ENCODE data around the gene LVRN. TPM values are rescaled to one million over a fixed set of nuclear protein-coding genes. Genes with fewer than 3 reads are reported as not detected.

LVRN gene
- total RNA-seq, 1 experiment from 2014 or later = 1.9 TPM

DNA sequence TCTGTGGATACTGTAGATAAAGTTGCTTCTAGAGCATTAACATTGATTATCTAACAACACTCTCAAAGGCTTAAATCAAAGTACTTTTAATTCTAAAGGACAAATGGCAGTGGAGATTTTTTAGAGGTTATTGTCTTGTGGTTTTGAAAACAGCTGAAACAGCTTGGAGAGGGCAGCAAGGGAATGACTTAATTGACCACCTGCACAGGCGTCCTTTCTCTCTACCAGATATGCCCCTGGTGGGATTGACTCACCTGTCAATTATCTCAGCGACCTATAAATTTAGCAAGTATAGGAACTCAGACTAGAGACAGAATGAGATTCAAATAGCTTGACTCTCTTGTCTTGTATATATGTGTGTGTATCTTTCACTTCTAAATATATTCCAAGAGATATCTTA, 83.5 kb downstream of the LVRN start:
- 0 out of 4 replicates have a peak overlapping the region, but pooled peaks of 1 of the 2 experiments have one; percentile 2 for H3K4me3 ChIP-seq (replicated peaks in 1 of 2; ENCODE audit: low read depth in 1 of 2, low read length in 2 of 2)
- POLR2A ChIA-PET = no interaction called here
- no peak overlapping the region for H2AFZ ChIP-seq (ENCODE audit: low read depth, low read length, poor library complexity, severe bottlenecking)
- RAD21 ChIA-PET (ENCODE audit: low non-redundant PET in 1 of 2, low total read pairs in 2 of 2, uncharacterized antibody in 2 of 2, unreplicated experiment in 2 of 2) = no interaction called here
- H3K9me3 ChIP-seq (ENCODE audit: control insufficient read depth in 1 of 2, insufficient read depth in 1 of 2, low read depth in 1 of 2, low read length in 2 of 2) = no peaks in the 10 kb centered on the region
- CTCF ChIA-PET = interaction anchor here (0.7 kb wide), 1 partner anchor 13 kb away, joined by 3 read pairs; no protein-coding TSS in a partner anchor
- H3K27ac ChIP-seq (ENCODE audit: low read depth, low read length) = peak overlapping the region; percentile 36; the same call in 1 of the 2 replicates
- TF ChIP-seq SRF (IDR thresholded peaks at IDR 0.05; ENCODE audit: low read depth) = 0 out of 2 replicates have a peak, but pooled peaks have one; percentile 5
- no peak for TF ChIP-seq SIN3A (IDR thresholded peaks at IDR 0.05; ENCODE audit: low read depth)
- H3K79me2 ChIP-seq (ENCODE audit: insufficient read depth, low read length) = no peaks in the 10 kb centered on the region
- ATAC-seq (peak; percentile 71), DNase-seq (ENCODE audit: low read depth, low spot score) (no peak)
- no peaks in the 10 kb centered on the region for H3K9me2 ChIP-seq (ENCODE audit: insufficient read depth)
- no peaks in the 10 kb centered on the region for H4K20me1 ChIP-seq (ENCODE audit: insufficient read depth)
- peak overlapping the region; percentile 0; the same call in 1 of the 2 replicates for H3K9ac ChIP-seq (ENCODE audit: low read length)
- H3K36me3 ChIP-seq (ENCODE audit: control insufficient read depth in 1 of 2, insufficient read depth in 2 of 2, low read length in 2 of 2) = no peaks in the 10 kb centered on the region
- peaks cover 24 to 50% of the 10 kb centered on the region in 2 experiments for H3K4me1 ChIP-seq (ENCODE audit: control insufficient read depth in 1 of 2, insufficient read depth in 2 of 2, low read length in 2 of 2)
- BruUV-seq (replicated peaks) = TSS peak; percentile 94
- H3K27me3 ChIP-seq (ENCODE audit: insufficient read depth, low read length) = no peaks in the 10 kb centered on the region
- intact Hi-C loops (cut with micrococcal nuclease) = loop anchor here (5.0 kb wide), 1 partner anchor 279 kb away; no protein-coding TSS in a partner anchor
- H3K4me2 ChIP-seq (ENCODE audit: low read length) = peak overlapping the region; percentile 40

GRCh38 chr5:116046261-116046660, 84.0 kb downstream of the LVRN start:
- CTCF ChIA-PET = interaction anchor here (0.7 kb wide), 1 partner anchor 13 kb away, joined by 3 read pairs; no protein-coding TSS in a partner anchor
- RAD21 ChIA-PET (ENCODE audit: low non-redundant PET in 1 of 2, low total read pairs in 2 of 2, uncharacterized antibody in 2 of 2, unreplicated experiment in 2 of 2) = no interaction called here
- intact Hi-C loops (cut with micrococcal nuclease) = loop anchor here (5.0 kb wide), 1 partner anchor 279 kb away; no protein-coding TSS in a partner anchor

More at GRCh38 chr5:116046261-116046660, 84.0 kb downstream of the LVRN start:
- peak; percentile 59 for DNase-seq (ENCODE audit: low read depth, low spot score)
- POLR2A ChIA-PET = no interaction called here
- H4K20me1 ChIP-seq (ENCODE audit: insufficient read depth) = no peaks in the 10 kb centered on the region
- no peaks in the 10 kb centered on the region for H3K27me3 ChIP-seq (ENCODE audit: insufficient read depth, low read length)
- no peak for TF ChIP-seq ELF1 (IDR thresholded peaks at IDR 0.05; ENCODE audit: borderline replicate concordance, low read depth)
- TF ChIP-seq SIN3A (IDR thresholded peaks at IDR 0.05; ENCODE audit: low read depth) = no peak
- TF ChIP-seq JUND (IDR thresholded peaks at IDR 0.05) = peak; percentile 68
- 0 out of 2 replicates have a peak, but pooled peaks have one; percentile 39 for TF ChIP-seq SRF (IDR thresholded peaks at IDR 0.05; ENCODE audit: low read depth)
- no peak for TF ChIP-seq YY1 (IDR thresholded peaks at IDR 0.05; ENCODE audit: extremely low read depth, insufficient replicate concordance, low read depth, low read length)
- peak; percentile 73 for TF ChIP-seq SP1 (IDR thresholded peaks at IDR 0.05; ENCODE audit: low read depth)
- TF ChIP-seq, protein P1, sequence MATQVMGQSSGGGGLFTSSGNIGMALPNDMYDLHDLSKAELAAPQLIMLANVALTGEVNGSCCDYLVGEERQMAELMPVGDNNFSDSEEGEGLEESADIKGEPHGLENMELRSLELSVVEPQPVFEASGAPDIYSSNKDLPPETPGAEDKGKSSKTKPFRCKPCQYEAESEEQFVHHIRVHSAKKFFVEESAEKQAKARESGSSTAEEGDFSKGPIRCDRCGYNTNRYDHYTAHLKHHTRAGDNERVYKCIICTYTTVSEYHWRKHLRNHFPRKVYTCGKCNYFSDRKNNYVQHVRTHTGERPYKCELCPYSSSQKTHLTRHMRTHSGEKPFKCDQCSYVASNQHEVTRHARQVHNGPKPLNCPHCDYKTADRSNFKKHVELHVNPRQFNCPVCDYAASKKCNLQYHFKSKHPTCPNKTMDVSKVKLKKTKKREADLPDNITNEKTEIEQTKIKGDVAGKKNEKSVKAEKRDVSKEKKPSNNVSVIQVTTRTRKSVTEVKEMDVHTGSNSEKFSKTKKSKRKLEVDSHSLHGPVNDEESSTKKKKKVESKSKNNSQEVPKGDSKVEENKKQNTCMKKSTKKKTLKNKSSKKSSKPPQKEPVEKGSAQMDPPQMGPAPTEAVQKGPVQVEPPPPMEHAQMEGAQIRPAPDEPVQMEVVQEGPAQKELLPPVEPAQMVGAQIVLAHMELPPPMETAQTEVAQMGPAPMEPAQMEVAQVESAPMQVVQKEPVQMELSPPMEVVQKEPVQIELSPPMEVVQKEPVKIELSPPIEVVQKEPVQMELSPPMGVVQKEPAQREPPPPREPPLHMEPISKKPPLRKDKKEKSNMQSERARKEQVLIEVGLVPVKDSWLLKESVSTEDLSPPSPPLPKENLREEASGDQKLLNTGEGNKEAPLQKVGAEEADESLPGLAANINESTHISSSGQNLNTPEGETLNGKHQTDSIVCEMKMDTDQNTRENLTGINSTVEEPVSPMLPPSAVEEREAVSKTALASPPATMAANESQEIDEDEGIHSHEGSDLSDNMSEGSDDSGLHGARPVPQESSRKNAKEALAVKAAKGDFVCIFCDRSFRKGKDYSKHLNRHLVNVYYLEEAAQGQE (IDR thresholded peaks at IDR 0.05; ENCODE audit: low read depth) = no peak
- TF ChIP-seq, protein P2, sequence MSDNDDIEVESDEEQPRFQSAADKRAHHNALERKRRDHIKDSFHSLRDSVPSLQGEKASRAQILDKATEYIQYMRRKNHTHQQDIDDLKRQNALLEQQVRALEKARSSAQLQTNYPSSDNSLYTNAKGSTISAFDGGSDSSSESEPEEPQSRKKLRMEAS (IDR thresholded peaks at IDR 0.05) = peak; percentile 48; the same call in 1 of the 2 replicates
- peak; percentile 50; the same call in 1 of the 2 replicates for TF ChIP-seq CBX3 (IDR thresholded peaks at IDR 0.05; ENCODE audit: low read depth)
- TF ChIP-seq FOSL1 (IDR thresholded peaks at IDR 0.05; ENCODE audit: low read depth) = peak; percentile 83
- no peak for TF ChIP-seq CEBPB (IDR thresholded peaks at IDR 0.05; ENCODE audit: low read depth)
- no peak for TF ChIP-seq POLR2AphosphoS5 (IDR thresholded peaks at IDR 0.05; ENCODE audit: low read depth, low read length)
- H3K9me3 ChIP-seq (ENCODE audit: control insufficient read depth in 1 of 2, insufficient read depth in 1 of 2, low read depth in 1 of 2, low read length in 2 of 2) = no peaks in the 10 kb centered on the region
- ATAC-seq = peak; percentile 85
- no peak overlapping the region for H2AFZ ChIP-seq (ENCODE audit: low read depth, low read length, poor library complexity, severe bottlenecking)
- no peaks in the 10 kb centered on the region for H3K79me2 ChIP-seq (ENCODE audit: insufficient read depth, low read length)
- BruUV-seq (replicated peaks) = TSS peak; percentile 65
- peak overlapping the region; percentile 36; the same call in 1 of the 2 replicates for H3K27ac ChIP-seq (ENCODE audit: low read depth, low read length)
- peak overlapping the region in 1 of 2 experiments; percentile 2; a peak in 1 of 4 replicates for H3K4me3 ChIP-seq (replicated peaks in 1 of 2; ENCODE audit: low read depth in 1 of 2, low read length in 2 of 2)
- no peaks in the 10 kb centered on the region for H3K36me3 ChIP-seq (ENCODE audit: control insufficient read depth in 1 of 2, insufficient read depth in 2 of 2, low read length in 2 of 2)
- no peaks in the 10 kb centered on the region for H3K9me2 ChIP-seq (ENCODE audit: insufficient read depth)
- peak overlapping the region; percentile 0; the same call in 1 of the 2 replicates for H3K9ac ChIP-seq (ENCODE audit: low read length)
- peaks cover 24 to 50% of the 10 kb centered on the region in 2 experiments for H3K4me1 ChIP-seq (ENCODE audit: control insufficient read depth in 1 of 2, insufficient read depth in 2 of 2, low read length in 2 of 2)
- peak overlapping the region; percentile 40 for H3K4me2 ChIP-seq (ENCODE audit: low read length)

Measured in HCT116 (cell line).